ENCODE results near the gene AKR1C1.
"Not testable (repeated sequence)": the region's sequence is repeated elsewhere in the genome, so short reads cannot be mapped to it uniquely, and the experiment has no call there.

- not testable (repeated sequence) for TF ChIP-seq CTCF (conservative IDR thresholded peaks at IDR 0.05; ENCODE audit: low read depth, low read length); ELK1 (IDR thresholded peaks at IDR 0.05; ENCODE audit: borderline replicate concordance, low read depth, low read length); MAFK (IDR thresholded peaks at IDR 0.05; ENCODE audit: low read depth, low read length); USF2 (IDR thresholded peaks at IDR 0.05; ENCODE audit: low read depth, low read length); POLR2A (IDR thresholded peaks at IDR 0.05; ENCODE audit: low read depth, low read length); RAD21 (IDR thresholded peaks at IDR 0.05; ENCODE audit: low read length); RFX5 (IDR thresholded peaks at IDR 0.05; ENCODE audit: low read depth, low read length); NFE2L2 (IDR thresholded peaks at IDR 0.05; ENCODE audit: low read depth, low read length); BHLHE40 (IDR thresholded peaks at IDR 0.05; ENCODE audit: low read depth, low read length); RCOR1 (IDR thresholded peaks at IDR 0.05; ENCODE audit: insufficient replicate concordance, low read length); FOS (IDR thresholded peaks at IDR 0.05; ENCODE audit: low read depth, low read length); SMC3 (IDR thresholded peaks at IDR 0.05; ENCODE audit: low read depth, low read length)
Observed at GRCh38 chr10:4991463-4991862, 28.2 kb downstream of the AKR1C1 start.

Measured in IMR-90 (cell line).